GM12878 (cell line): ENCODE measurements around the gene TGFBR3. TPM values are rescaled to one million over a fixed set of nuclear protein-coding genes. Genes with fewer than 3 reads are reported as not detected.

Experiments used
- ATAC-seq: fragments of 200-7000 bp; cut with Tn5 transposase; 3 replicates; pipeline ENCODE4 v1.9.1; 2020; ENCODE audit warnings: mild to moderate bottlenecking, moderate library complexity
- BruUV-seq: library from RNA; stranded (reverse); fragments of 400-500 nt; replicated peaks from 2 replicates; lab custom pipeline; 2021; lab: Mats Ljungman, UMichigan
- CTCF ChIA-PET: fragments of 300-600 bp; sonication (Branson Sonifier 250); formaldehyde crosslinking; extraction: SDS; loops from one replicate; lab custom pipeline; 2021; ENCODE audit warnings: inconsistent platforms; lab: Yijun Ruan, JAX
- POLR2A ChIA-PET: fragments of 350-600 bp; formaldehyde crosslinking; extraction: SDS; loops from one replicate; lab custom pipeline; 2021; ENCODE audit warnings: inconsistent platforms; lab: Charles Lee
- RAD21 ChIA-PET: fragments of 300-600 bp; sonication (Branson Sonifier 250); formaldehyde crosslinking; loops from one replicate; lab custom pipeline; 2023; ENCODE audit warnings: antibody characterized with exemption; ENCODE audit not compliant: unreplicated experiment; lab: Charles Lee
- SMC1A ChIA-PET: fragments of 300-600 bp; sonication (Branson Sonifier 250); formaldehyde crosslinking; loops from one replicate; lab custom pipeline; 2023; ENCODE audit not compliant: unreplicated experiment, uncharacterized antibody; lab: Charles Lee
- DNase-seq: peaks from one replicate; pipeline ENCODE4 v3.0.0-alpha.2; 2011; ENCODE audit warnings: low read depth, low spot score
- FAIRE-seq: peaks from 3 replicates; lab custom pipeline; 2011; peaks lifted over from hg19 to GRCh38; lab: Jason Lieb, UNC
- H2AFZ ChIP-seq: 2 replicates; pipeline ENCODE4 v1.6.0; 2011; ENCODE audit warnings: low read depth, low read length, control low read depth; ENCODE audit not compliant: control insufficient read depth
- H3K27ac ChIP-seq: 2 replicates; pipeline ENCODE4 v1.5.1; 2011; ENCODE audit warnings: control low read depth; ENCODE audit not compliant: control insufficient read depth, insufficient read depth
- H3K27me3 ChIP-seq, 2 experiments: replicated peaks in 1 of 2; 2 replicates each; pipeline versions ENCODE4 v1.6.0 to v1.6.1; 2011; ENCODE audit warnings: low read length in 1 of 2; ENCODE audit not compliant: control insufficient read depth in 2 of 2, insufficient read depth in 2 of 2
- H3K36me3 ChIP-seq, 2 experiments: 2 replicates each; pipeline ENCODE4 v1.5.1; 2011; ENCODE audit warnings: low read length in 1 of 2; ENCODE audit not compliant: control insufficient read depth in 2 of 2, insufficient read depth in 2 of 2
- H3K4me1 ChIP-seq: 2 replicates; pipeline ENCODE4 v1.6.1; 2011; ENCODE audit warnings: mild to moderate bottlenecking, low read length, moderate library complexity, mixed read lengths; ENCODE audit not compliant: control insufficient read depth, insufficient read depth
- H3K4me2 ChIP-seq: 2 replicates; pipeline ENCODE4 v1.6.0; 2011; ENCODE audit warnings: control low read depth; ENCODE audit not compliant: control insufficient read depth, insufficient read depth
- H3K4me3 ChIP-seq: fragments of 200-600 bp; sonication (generic); 2 replicates; pipeline ENCODE4 v1.5.1; 2016
- H3K79me2 ChIP-seq: 2 replicates; pipeline ENCODE4 v1.6.0; 2011; ENCODE audit warnings: low read length; ENCODE audit not compliant: control insufficient read depth, insufficient read depth
- H3K9ac ChIP-seq: 2 replicates; pipeline ENCODE4 v1.8.0; 2011; ENCODE audit warnings: low read length, control low read depth, mixed read lengths; ENCODE audit not compliant: control insufficient read depth, insufficient read depth
- H3K9me3 ChIP-seq: replicated peaks from 3 replicates; pipeline ENCODE4 v1.5.1; 2011; ENCODE audit warnings: mild to moderate bottlenecking, low read length; ENCODE audit not compliant: control insufficient read depth, insufficient read depth
- H4K20me1 ChIP-seq: 2 replicates; pipeline ENCODE4 v1.6.0; 2011; ENCODE audit not compliant: control insufficient read depth, insufficient read depth
- ATF2 ChIP-seq: IDR thresholded peaks from 2 replicates; pipeline ENCODE4 v1.6.1; 2012; ENCODE audit warnings: low read length, inconsistent platforms
- SMC3 ChIP-seq: IDR thresholded peaks from 2 replicates; pipeline ENCODE4 v1.6.1; 2011; ENCODE audit warnings: low read length, improper control_type of control experiment, borderline replicate concordance
- TCF7 ChIP-seq: IDR thresholded peaks from 2 replicates; pipeline ENCODE4 v1.6.1; 2014; ENCODE audit warnings: antibody characterized with exemption, borderline replicate concordance
- ZBED1 ChIP-seq: IDR thresholded peaks from 2 replicates; pipeline ENCODE4 v1.6.1; 2016; ENCODE audit warnings: borderline replicate concordance
- WGBS: methylation state at CpG from one replicate; pipeline ENCODE4 v1.1.6; 2016; ENCODE audit warnings: low lambda C conversion rate; ENCODE audit not compliant: insufficient replicate concordance, insufficient coverage; ENCODE audit errors: missing lambda C conversion rate; 5-methylcytosine and 5-hydroxymethylcytosine counted together
- in situ Hi-C: fragments of 300-500 bp; cut with MboI; formaldehyde crosslinking; loops from 9 replicates; pipeline ENCODE4 v1.14.3; 2018; ENCODE audit warnings: mixed read lengths
- intact Hi-C: fragments of 100-400 bp; cut with micrococcal nuclease; formaldehyde crosslinking; loops from one replicate; pipeline ENCODE4 v1.14.2; 2022; ENCODE audit not compliant: unreplicated experiment
- polyA plus RNA-seq, 11 experiments: library from polyadenylated mRNA; depleted of rRNA in 4 of 11; unstranded in 6 of 11; stranded (reverse) in 5 of 11; fragments of >200 nt; fragmentation: Nextera tagmentation in 4 of 11; fragmentation: Illumina TruSeq in 1 of 11; extraction: Ambion mirVana in 4 of 11; extraction: Trizol in 1 of 11; gene quantifications; 1 replicate in 1 of 11; 2 replicates in 10 of 11; pipeline versions ENCODE4 v1.2.1 to v1.2.3, GENCODE V29; 2011 to 2016; ENCODE audit warnings: inconsistent platforms in 2 of 11, missing spikeins in 2 of 11, low read depth in 1 of 11
- total RNA-seq, 4 experiments: library from RNA; depleted of rRNA in 3 of 4; stranded (reverse); fragments of >200 nt in 3 of 4; fragmentation: Illumina TruSeq in 1 of 4; extraction: Trizol in 1 of 4; gene quantifications; 2 replicates each; pipeline versions ENCODE4 v1.2.1 to v1.2.3, GENCODE V29; 2013 to 2021
- TF ChIP-seq, protein P1 (sequence below): fragments of 450-650 bp; IDR thresholded peaks from 2 replicates; pipeline ENCODE4 v1.6.1; 2017; ENCODE audit warnings: mild to moderate bottlenecking, moderate library complexity

Gene TGFBR3
- total and polyA plus RNA-seq, 10 of the 15 experiments (the other 5 are each of a cell fraction or from before 2014, with no cell fraction given) = 2.7 to 16.5 (median 12.6) TPM

- SMC1A ChIA-PET = interaction anchor here (1.5 kb wide), 1 partner anchor 14 kb away, joined by 3 read pairs; no protein-coding TSS in a partner anchor
- 71% methylated on average over 8 of the region's 8 CpGs for WGBS
- Histone ChIP-seq H2AFZ (no peak overlapping the region), H3K9me3 (no peaks in the 10 kb centered on the region), H3K27me3 (no peaks in the 10 kb centered on the region), H3K4me1 (peaks cover 10% of the 10 kb centered on the region; the same call in 1 of the 2 replicates), H3K9ac (no peak overlapping the region), H3K4me3 (no peak overlapping the region), H4K20me1 (no peaks in the 10 kb centered on the region), H3K79me2 (no peaks in the 10 kb centered on the region), H3K36me3 (no peaks in the 10 kb centered on the region), H3K27ac (no peak overlapping the region), H3K4me2 (no peak overlapping the region; the same call in 1 of the 2 replicates)
- ATAC-seq (no peak), DNase-seq (no peak), FAIRE-seq (no peak)
- POLR2A ChIA-PET = interaction anchor here (0.5 to 0.6 kb wide), 2 partner anchors 19 to 91 kb away, joined by 3 read pairs; no protein-coding TSS in a partner anchor
- in situ Hi-C loops = no loop called here
- BruUV-seq = no TSS peak
- intact Hi-C loops = no loop called here
- RAD21 ChIA-PET = no interaction called here
- TF ChIP-seq SMC3 (no peak), TCF7 (no peak), ATF2 (no peak), ZBED1 (no peak)
- TF ChIP-seq, protein P1, sequence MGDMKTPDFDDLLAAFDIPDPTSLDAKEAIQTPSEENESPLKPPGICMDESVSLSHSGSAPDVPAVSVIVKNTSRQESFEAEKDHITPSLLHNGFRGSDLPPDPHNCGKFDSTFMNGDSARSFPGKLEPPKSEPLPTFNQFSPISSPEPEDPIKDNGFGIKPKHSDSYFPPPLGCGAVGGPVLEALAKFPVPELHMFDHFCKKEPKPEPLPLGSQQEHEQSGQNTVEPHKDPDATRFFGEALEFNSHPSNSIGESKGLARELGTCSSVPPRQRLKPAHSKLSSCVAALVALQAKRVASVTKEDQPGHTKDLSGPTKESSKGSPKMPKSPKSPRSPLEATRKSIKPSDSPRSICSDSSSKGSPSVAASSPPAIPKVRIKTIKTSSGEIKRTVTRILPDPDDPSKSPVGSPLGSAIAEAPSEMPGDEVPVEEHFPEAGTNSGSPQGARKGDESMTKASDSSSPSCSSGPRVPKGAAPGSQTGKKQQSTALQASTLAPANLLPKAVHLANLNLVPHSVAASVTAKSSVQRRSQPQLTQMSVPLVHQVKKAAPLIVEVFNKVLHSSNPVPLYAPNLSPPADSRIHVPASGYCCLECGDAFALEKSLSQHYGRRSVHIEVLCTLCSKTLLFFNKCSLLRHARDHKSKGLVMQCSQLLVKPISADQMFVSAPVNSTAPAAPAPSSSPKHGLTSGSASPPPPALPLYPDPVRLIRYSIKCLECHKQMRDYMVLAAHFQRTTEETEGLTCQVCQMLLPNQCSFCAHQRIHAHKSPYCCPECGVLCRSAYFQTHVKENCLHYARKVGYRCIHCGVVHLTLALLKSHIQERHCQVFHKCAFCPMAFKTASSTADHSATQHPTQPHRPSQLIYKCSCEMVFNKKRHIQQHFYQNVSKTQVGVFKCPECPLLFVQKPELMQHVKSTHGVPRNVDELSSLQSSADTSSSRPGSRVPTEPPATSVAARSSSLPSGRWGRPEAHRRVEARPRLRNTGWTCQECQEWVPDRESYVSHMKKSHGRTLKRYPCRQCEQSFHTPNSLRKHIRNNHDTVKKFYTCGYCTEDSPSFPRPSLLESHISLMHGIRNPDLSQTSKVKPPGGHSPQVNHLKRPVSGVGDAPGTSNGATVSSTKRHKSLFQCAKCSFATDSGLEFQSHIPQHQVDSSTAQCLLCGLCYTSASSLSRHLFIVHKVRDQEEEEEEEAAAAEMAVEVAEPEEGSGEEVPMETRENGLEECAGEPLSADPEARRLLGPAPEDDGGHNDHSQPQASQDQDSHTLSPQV = no peak
- CTCF ChIA-PET = no interaction called here
Measured at GRCh38 chr1:91831132-91831930, 54.6 kb downstream of the TGFBR3 start.
